ENCODE measurements around the gene DUS4L.

DUS4L gene

DNA sequence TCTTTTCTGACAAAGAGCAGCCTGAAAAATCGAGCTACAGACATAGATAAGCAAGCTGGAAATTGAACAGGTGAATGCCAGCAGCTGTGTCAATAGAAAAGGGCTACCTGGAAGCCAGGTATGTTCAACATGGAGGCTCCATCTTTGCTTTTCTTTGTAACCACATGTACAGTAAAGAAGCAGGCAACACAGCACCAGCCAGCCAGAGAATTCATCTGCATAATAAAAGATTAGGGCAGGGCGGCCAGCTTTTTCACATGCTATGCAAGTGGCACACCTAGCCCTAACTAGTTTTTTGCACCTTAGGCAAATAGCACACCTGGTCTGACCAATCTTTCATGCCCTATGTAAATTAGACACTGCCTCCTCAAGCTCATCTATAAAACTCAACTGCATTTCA is 25.8 kb upstream of the DUS4L start:
- H3K4me3 ChIP-seq (replicated peaks; ENCODE audit: low read depth, low read length): no peak overlapping the region
- TF ChIP-seq, protein P1, sequence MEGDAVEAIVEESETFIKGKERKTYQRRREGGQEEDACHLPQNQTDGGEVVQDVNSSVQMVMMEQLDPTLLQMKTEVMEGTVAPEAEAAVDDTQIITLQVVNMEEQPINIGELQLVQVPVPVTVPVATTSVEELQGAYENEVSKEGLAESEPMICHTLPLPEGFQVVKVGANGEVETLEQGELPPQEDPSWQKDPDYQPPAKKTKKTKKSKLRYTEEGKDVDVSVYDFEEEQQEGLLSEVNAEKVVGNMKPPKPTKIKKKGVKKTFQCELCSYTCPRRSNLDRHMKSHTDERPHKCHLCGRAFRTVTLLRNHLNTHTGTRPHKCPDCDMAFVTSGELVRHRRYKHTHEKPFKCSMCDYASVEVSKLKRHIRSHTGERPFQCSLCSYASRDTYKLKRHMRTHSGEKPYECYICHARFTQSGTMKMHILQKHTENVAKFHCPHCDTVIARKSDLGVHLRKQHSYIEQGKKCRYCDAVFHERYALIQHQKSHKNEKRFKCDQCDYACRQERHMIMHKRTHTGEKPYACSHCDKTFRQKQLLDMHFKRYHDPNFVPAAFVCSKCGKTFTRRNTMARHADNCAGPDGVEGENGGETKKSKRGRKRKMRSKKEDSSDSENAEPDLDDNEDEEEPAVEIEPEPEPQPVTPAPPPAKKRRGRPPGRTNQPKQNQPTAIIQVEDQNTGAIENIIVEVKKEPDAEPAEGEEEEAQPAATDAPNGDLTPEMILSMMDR (IDR thresholded peaks at IDR 0.05; ENCODE audit: low read length, missing control alignments): no peak
- no peak for DNase-seq (ENCODE audit: low read depth)

DNA sequence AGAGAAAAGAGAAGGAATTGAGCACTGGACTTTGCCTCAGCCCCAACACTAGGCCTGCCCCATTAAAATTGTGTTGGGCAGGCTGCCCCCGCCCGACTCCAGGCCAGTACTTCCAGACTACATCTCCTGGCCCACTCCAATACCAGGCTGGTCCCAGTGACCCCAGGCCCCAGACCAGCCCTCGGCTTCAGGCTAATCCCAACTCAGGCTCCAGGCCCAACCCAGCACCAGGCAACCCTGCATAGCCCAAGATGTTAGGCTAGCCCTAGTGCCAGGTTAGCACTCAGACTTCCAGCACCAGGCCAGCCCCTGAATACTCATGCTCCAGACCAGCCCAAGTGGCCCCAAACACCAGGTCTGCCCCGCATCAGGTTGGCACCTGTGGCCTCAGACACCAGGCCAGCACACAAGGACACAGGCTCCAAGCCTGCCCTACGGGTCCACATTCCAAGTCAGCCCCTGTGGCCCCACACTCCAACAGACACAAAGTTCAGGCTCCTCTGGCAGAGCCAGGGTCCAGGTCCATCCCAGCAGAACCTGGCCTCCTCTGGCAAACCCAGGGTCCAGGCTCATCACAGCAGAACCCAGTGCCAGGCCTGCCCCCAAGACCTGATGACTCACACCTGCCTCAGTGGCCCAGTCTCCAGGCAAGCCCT is 20.3 kb upstream of the DUS4L start:
- TF ChIP-seq, protein P1 (IDR thresholded peaks at IDR 0.05; ENCODE audit: low read length, missing control alignments): no peak
- no peak for DNase-seq (ENCODE audit: low read depth)

DNA sequence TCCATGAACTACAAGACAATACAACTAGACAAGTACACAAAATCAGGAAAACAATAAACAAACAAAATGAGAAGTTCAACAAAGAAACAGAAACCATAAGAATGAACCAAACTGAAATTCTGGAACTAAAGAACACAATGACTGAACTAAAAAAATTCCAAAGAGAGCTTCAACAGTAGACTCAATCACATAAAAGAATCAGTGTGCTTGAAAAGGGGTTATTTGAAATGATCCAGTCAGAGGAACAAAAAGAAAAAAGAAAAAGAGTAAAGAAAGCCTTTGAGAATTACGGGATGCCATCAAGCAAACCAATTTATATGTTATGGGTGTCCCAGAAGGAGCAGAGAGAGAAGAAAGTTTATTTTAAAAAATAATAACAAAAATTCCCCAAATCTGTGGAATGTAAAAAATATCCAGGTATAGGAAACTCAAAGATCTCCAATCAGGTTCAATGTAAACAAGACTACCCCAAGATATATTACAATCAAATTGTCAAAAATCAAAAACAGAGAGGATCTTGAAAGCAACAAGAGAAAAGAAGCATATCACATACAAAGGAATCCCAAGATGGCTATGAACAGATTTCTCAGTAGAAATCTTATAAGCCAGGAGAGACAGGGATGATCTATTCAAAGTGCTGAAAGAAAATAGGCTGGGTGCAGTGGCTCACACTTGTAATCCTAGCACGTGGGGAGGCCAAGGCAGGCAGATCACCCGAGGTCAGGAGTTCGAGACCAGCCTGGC is 18.8 kb upstream of the DUS4L start:
- TF ChIP-seq, protein P1 (IDR thresholded peaks at IDR 0.05; ENCODE audit: low read length, missing control alignments): no peak
- DNase-seq (ENCODE audit: low read depth): no peak
- no peak overlapping the region for H3K4me3 ChIP-seq (replicated peaks; ENCODE audit: low read depth, low read length)

More for the DNA sequence above, 20.3 kb upstream of the DUS4L start:
- no peak overlapping the region for H3K4me3 ChIP-seq (replicated peaks; ENCODE audit: low read depth, low read length)

DNA sequence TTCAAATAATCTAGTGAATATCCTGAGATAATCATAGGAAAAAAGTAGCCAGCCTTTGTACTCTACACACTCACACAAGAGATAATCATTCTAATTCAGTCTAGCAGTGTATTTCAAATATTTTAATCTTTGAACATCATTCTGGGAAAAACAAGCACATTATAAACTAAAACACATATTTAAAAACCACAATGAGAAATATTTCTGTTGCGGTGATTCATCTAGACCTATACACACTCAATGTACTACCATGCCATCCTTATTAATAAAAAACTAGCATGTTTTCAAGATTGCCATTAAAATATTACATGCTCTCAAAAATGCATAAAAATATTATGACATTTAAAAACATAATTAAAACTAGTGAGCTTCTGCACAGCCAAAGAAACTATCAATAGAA is 11.8 kb upstream of the DUS4L start:
- no peak overlapping the region for H3K4me3 ChIP-seq (replicated peaks; ENCODE audit: low read depth, low read length)
- TF ChIP-seq, protein P1 (IDR thresholded peaks at IDR 0.05; ENCODE audit: low read length, missing control alignments): no peak
- no peak for DNase-seq (ENCODE audit: low read depth)

DNA sequence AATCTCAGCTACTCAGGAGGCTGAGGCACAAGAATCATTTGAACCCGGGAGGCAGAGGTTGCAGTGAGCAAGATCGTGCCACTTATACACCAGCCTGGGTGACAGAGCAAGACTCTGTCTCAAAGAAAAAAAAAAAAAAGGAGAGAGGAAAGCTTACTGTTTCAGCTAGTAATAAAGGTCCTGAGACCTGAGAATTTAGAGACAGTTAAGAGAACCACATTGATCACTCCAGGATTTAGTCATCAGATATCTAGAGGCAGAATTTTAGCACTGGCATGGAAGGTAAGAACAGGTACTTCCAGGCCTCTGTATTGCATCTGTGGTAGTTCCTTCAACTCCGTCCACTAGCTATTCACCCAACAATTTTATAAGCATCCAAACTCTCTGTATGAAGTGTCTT is 7.9 kb upstream of the DUS4L start:
- H3K4me3 ChIP-seq (replicated peaks; ENCODE audit: low read depth, low read length): no peak overlapping the region
- DNase-seq (ENCODE audit: low read depth): no peak
- TF ChIP-seq, protein P1 (IDR thresholded peaks at IDR 0.05; ENCODE audit: low read length, missing control alignments): no peak

DNA sequence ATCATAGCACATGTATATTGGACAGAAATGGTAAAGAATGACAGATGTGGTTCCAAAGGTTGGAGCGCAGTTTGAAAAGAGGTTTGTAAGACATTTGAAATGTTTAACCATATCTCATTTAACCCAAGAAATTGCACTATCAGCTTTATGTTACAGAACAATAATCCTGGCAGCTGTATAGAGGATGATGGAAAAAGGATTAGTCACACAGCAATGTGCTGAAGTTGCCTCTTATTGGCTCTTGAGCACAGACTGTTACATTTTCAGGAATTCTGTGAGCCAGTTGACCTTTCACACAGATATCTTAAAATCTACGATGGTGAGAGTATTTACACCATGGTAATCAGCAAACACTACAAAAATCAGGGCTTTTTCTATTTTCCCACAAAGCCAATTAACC is 3.9 kb upstream of the DUS4L start:
- DNase-seq (ENCODE audit: low read depth): peak; percentile 67
- H3K4me3 ChIP-seq (replicated peaks; ENCODE audit: low read depth, low read length): no peak overlapping the region
- TF ChIP-seq, protein P1 (IDR thresholded peaks at IDR 0.05; ENCODE audit: low read length, missing control alignments): no peak

Data from fibroblast of pulmonary artery (primary cell).